ENCODE measurements around the gene WDHD1. TPM values are rescaled to one million over a fixed set of nuclear protein-coding genes. Genes with fewer than 3 reads are reported as not detected.
"Not testable (repeated sequence)": the region's sequence is repeated elsewhere in the genome, so short reads cannot be mapped to it uniquely, and the experiment has no call there.

WDHD1 gene
- total RNA-seq, 1 donor from 2014 or later = 53.8 TPM

- H3K36me3 Mint-ChIP-seq (ENCODE audit: low read depth) = peaks cover 6% of the 10 kb centered on the region
- no peaks in the 10 kb centered on the region for H3K9me3 Mint-ChIP-seq
- H3K27me3 Mint-ChIP-seq (ENCODE audit: insufficient read depth) = peaks cover 1% of the 10 kb centered on the region
- intact Hi-C loops (cut with micrococcal nuclease) = no loop called here
- no peak overlapping the region for H3K4me3 Mint-ChIP-seq
- H3K27ac Mint-ChIP-seq = no peak overlapping the region
- no peak for DNase-seq (ENCODE audit: low spot score)
- H3K4me1 Mint-ChIP-seq (ENCODE audit: low read depth) = peaks cover 4% of the 10 kb centered on the region
Measured at GRCh38 chr14:54933006-54933405, 93.9 kb downstream of the WDHD1 start.

DNA sequence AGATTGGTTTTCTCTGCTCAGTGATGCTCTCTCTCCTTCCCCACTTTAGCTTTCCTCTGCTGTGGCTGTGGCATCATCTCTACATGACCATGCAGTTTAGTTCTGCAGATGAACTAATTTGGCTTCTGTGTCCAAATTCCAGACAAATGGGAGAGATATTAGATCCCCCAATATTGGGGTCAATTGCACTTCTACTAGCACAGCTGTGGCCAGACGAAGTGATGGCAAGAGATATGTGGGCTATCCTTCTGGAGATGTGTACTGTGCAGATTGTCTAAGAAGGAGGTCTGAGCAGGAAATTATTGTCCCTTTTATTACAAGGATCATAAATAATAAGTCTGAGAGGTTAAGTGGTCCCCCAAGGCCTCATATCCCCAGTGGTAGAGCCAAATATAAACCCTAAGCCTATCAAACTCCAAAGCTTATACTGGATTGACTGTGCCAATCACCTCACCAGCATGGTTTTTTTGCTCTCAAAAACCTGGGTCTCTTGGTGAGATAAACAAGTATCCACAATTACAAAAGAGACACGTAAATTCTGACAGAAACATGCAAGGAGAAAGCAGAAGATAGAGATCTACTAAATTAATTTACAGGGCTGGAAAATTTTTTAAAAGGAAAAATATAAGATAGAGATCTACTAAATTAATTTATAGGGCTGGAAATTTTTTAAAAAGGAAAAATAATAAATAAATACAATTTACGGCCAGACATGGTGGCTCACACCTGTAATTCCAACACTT lies 95.1 kb downstream of the WDHD1 start:
- Mint-ChIP-seq H3K27ac (no peak overlapping the region), H3K27me3 (ENCODE audit: insufficient read depth) (peaks cover 1% of the 10 kb centered on the region), H3K4me3 (no peak overlapping the region), H3K9me3 (no peaks in the 10 kb centered on the region), H3K4me1 (ENCODE audit: low read depth) (peaks cover 4% of the 10 kb centered on the region), H3K36me3 (ENCODE audit: low read depth) (peaks cover 5% of the 10 kb centered on the region)
- DNase-seq (ENCODE audit: low spot score) = no peak
- intact Hi-C loops (cut with micrococcal nuclease) = no loop called here

DNA sequence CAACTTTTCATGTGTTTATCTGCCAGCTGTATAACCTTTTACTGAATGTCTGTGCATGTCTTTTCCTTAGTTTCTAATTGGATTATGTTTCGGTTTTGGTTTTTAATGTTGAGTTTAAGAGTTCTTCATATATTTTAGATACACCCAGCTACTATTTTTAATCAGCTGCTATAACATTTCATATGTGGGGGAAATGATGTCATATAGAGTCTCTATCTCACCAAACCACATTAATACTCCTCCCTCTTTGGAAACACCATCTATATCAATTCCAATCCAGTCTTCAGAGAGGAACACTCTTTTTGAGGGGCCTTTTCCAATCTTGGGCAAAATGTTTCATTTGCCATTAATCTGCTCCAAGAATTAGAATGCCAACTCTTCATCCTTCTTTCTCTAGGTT lies 95.8 kb downstream of the WDHD1 start:
- Mint-ChIP-seq H3K9me3 (no peaks in the 10 kb centered on the region), H3K36me3 (ENCODE audit: low read depth) (peaks cover 2% of the 10 kb centered on the region), H3K27ac (no peak overlapping the region), H3K27me3 (ENCODE audit: insufficient read depth) (peaks cover 1% of the 10 kb centered on the region), H3K4me3 (no peak overlapping the region), H3K4me1 (ENCODE audit: low read depth) (peaks cover 4% of the 10 kb centered on the region)
- no peak for DNase-seq (ENCODE audit: low spot score)
- intact Hi-C loops (cut with micrococcal nuclease) = no loop called here

GRCh38 chr14:54929556-54929955 lies 97.3 kb downstream of the WDHD1 start:
- Mint-ChIP-seq H3K9me3 (no peaks in the 10 kb centered on the region), H3K27me3 (ENCODE audit: insufficient read depth) (peaks cover 1% of the 10 kb centered on the region), H3K4me3 (no peak overlapping the region), H3K27ac (no peak overlapping the region), H3K36me3 (ENCODE audit: low read depth) (peaks cover 4% of the 10 kb centered on the region), H3K4me1 (ENCODE audit: low read depth) (peaks cover 4% of the 10 kb centered on the region)
- DNase-seq (ENCODE audit: low spot score) = no peak
- intact Hi-C loops (cut with micrococcal nuclease) = no loop called here

- Mint-ChIP-seq H3K4me3 (no peak overlapping the region), H3K9me3 (no peaks in the 10 kb centered on the region), H3K36me3 (ENCODE audit: low read depth) (peaks cover 4% of the 10 kb centered on the region), H3K4me1 (ENCODE audit: low read depth) (peaks cover 4% of the 10 kb centered on the region), H3K27me3 (ENCODE audit: insufficient read depth) (peaks cover 1% of the 10 kb centered on the region), H3K27ac (no peak overlapping the region)
- no peak for DNase-seq (ENCODE audit: low spot score)
- intact Hi-C loops (cut with micrococcal nuclease) = no loop called here
Measured at GRCh38 chr14:54928216-54928615, 98.7 kb downstream of the WDHD1 start.

DNA sequence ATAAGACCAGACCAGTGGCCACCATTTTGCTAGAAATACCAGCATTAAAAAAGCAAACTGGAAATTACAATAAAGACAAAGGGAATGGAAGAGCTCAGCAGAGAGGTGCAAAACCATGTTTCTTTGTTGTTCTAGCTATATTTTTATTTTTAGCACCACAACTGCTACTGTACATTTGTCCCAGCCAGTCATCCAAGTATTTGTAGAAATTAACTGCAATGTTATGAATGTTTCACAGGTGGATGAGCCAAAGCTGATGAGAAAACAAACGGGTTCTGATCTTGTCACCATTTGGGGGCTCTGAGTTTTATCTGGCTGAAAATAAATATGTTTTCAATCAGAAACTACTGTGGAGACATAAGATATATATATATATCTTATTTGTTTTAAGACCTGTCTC lies 99.3 kb downstream of the WDHD1 start:
- DNase-seq (ENCODE audit: low spot score) = no peak
- no peak overlapping the region for H3K4me3 Mint-ChIP-seq
- H3K27me3 Mint-ChIP-seq (ENCODE audit: insufficient read depth) = peaks cover 1% of the 10 kb centered on the region

DNA sequence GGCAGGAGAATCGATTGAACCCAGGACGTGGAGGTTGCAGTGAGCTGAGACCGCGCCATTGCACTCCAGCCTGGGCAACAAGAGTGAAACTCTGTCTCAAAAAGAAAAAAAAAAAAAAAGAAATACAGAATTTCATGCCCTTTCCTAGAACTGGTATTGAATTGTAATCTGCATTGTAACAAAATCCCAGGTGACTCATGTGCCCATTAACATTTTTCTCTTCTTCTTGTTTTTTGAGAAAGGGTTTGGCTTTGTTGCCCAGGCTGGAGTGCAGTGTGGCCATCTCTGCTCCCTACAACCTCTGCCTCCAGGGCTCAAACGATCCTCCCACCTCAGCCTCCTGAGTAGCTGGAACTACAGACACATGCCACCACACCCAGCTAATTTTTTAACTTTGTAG lies 100.3 kb downstream of the WDHD1 start:
- H3K27ac Mint-ChIP-seq; H3K4me3 Mint-ChIP-seq; H3K36me3 Mint-ChIP-seq (ENCODE audit: low read depth); H3K9me3 Mint-ChIP-seq; intact Hi-C loops (cut with micrococcal nuclease); H3K27me3 Mint-ChIP-seq (ENCODE audit: insufficient read depth); DNase-seq (ENCODE audit: low spot score): not testable (repeated sequence)
- peaks cover 13% of the 10 kb centered on the region for H3K4me1 Mint-ChIP-seq (ENCODE audit: low read depth)

More for the DNA sequence above, 99.3 kb downstream of the WDHD1 start:
- Mint-ChIP-seq H3K36me3 (ENCODE audit: low read depth) (peaks cover 4% of the 10 kb centered on the region), H3K27ac (no peak overlapping the region), H3K4me1 (ENCODE audit: low read depth) (peaks cover 8% of the 10 kb centered on the region), H3K9me3 (no peaks in the 10 kb centered on the region)
- intact Hi-C loops (cut with micrococcal nuclease) = no loop called here

DNA sequence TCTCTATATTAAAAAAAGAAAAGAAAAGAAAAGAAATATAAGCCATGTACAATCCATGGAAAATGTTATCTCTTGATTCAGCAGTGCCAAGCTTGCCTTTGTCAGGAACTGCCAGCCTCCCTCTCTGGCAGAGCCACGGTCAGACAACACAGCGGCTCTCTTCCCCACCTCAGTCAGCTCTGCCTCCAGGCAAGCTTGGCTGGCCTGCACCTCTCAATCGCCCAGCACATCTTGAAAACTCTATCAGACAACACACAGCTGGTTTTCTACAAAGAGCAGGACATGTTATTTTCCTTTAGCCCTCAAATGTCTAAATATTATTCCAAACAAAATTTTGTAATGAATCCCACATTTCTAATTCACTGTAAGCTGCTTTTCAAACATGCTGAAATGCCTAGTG lies 104.3 kb downstream of the WDHD1 start:
- no peaks in the 10 kb centered on the region for H3K9me3 Mint-ChIP-seq

DNA sequence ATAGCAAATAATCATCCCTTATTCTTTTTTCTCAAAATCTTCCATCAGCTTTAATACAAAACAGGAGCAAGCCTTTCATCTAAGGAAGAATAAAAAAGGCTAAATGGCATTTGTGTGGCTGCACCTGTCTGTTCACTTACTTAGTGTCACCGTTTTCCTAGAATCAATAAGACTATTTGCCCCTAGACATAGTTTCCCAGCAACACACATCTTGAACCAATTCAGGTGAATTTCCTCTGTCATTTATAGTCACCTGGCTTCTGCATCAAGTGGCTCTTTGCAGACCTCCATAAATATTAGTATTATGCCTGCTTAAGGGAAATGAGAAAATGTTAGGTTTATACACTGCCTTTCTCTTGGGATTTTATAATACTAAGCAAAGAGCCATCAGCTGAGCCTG lies 106.8 kb downstream of the WDHD1 start:
- intact Hi-C loops (cut with micrococcal nuclease) = no loop called here
- Mint-ChIP-seq H3K27me3 (ENCODE audit: insufficient read depth) (peaks cover 2% of the 10 kb centered on the region), H3K4me3 (no peak overlapping the region), H3K27ac (no peak overlapping the region), H3K9me3 (no peaks in the 10 kb centered on the region), H3K4me1 (ENCODE audit: low read depth) (peaks cover 8% of the 10 kb centered on the region), H3K36me3 (ENCODE audit: low read depth) (peaks cover 2% of the 10 kb centered on the region)
- no peak for DNase-seq (ENCODE audit: low spot score)

More for the DNA sequence above, 104.3 kb downstream of the WDHD1 start:
- Mint-ChIP-seq H3K36me3 (ENCODE audit: low read depth) (peaks cover 2% of the 10 kb centered on the region), H3K4me3 (no peak overlapping the region), H3K4me1 (ENCODE audit: low read depth) (peaks cover 8% of the 10 kb centered on the region), H3K27me3 (ENCODE audit: insufficient read depth) (no peaks in the 10 kb centered on the region), H3K27ac (no peak overlapping the region)
- intact Hi-C loops (cut with micrococcal nuclease) = no loop called here
- DNase-seq (ENCODE audit: low spot score) = no peak

DNA sequence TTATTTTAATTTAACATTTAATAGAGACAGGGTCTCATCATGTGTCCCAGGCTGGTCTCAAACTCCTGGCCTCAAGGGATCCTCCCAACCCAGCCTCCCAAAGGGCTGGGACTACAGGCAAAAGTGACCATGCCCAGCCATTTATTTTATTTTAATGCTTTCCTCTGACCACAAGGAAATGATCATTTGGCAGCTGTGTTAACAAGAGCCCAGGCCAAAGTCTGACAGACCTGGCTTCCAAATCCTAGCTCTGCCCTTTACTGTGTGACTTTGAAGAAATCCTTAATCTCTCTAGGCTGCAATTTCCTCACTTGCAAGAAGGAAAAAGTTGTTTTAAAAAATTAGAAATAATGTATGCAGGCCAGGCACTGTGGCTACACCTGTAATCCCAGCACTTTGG lies 107.6 kb downstream of the WDHD1 start:
- Mint-ChIP-seq H3K9me3 (no peaks in the 10 kb centered on the region), H3K27me3 (ENCODE audit: insufficient read depth) (peaks cover 2% of the 10 kb centered on the region), H3K27ac (no peak overlapping the region), H3K4me3 (no peak overlapping the region), H3K4me1 (ENCODE audit: low read depth) (peaks cover 8% of the 10 kb centered on the region), H3K36me3 (ENCODE audit: low read depth) (no peaks in the 10 kb centered on the region)
- no peak for DNase-seq (ENCODE audit: low spot score)
- intact Hi-C loops (cut with micrococcal nuclease) = no loop called here

DNA sequence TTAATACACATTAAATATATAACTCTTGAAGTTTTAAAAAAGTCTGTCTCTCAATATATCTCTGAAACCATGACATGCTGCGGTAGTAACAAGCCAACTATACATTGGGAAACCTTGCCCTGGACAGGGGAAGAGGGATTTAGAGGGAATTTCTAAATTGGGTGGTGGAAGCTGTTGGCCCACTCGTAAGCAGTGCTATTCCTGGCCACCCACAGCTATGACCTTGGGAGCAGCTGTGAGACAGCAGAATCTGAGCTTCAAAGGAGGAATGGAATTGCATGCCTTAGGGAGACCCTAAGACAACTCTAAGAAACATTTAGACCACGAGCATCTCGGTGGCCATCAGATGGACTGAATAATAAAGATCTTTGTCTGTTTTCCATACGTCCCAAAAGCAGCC lies 108.5 kb downstream of the WDHD1 start:
- Mint-ChIP-seq H3K9me3 (no peaks in the 10 kb centered on the region), H3K27ac (no peak overlapping the region), H3K4me1 (ENCODE audit: low read depth) (peaks cover 8% of the 10 kb centered on the region), H3K27me3 (ENCODE audit: insufficient read depth) (peaks cover 2% of the 10 kb centered on the region), H3K4me3 (no peak overlapping the region), H3K36me3 (ENCODE audit: low read depth) (no peaks in the 10 kb centered on the region)
- intact Hi-C loops (cut with micrococcal nuclease) = no loop called here
- DNase-seq (ENCODE audit: low spot score) = no peak

GRCh38 chr14:54916101-54916500 lies 110.8 kb downstream of the WDHD1 start:
- H3K27ac Mint-ChIP-seq = no peak overlapping the region
- H3K27me3 Mint-ChIP-seq (ENCODE audit: insufficient read depth) = peaks cover 2% of the 10 kb centered on the region
- H3K4me1 Mint-ChIP-seq (ENCODE audit: low read depth) = no peaks in the 10 kb centered on the region
- H3K36me3 Mint-ChIP-seq (ENCODE audit: low read depth) = no peaks in the 10 kb centered on the region
- intact Hi-C loops (cut with micrococcal nuclease) = no loop called here
- no peak for DNase-seq (ENCODE audit: low spot score)
- H3K9me3 Mint-ChIP-seq = no peaks in the 10 kb centered on the region
- H3K4me3 Mint-ChIP-seq = no peak overlapping the region

DNA sequence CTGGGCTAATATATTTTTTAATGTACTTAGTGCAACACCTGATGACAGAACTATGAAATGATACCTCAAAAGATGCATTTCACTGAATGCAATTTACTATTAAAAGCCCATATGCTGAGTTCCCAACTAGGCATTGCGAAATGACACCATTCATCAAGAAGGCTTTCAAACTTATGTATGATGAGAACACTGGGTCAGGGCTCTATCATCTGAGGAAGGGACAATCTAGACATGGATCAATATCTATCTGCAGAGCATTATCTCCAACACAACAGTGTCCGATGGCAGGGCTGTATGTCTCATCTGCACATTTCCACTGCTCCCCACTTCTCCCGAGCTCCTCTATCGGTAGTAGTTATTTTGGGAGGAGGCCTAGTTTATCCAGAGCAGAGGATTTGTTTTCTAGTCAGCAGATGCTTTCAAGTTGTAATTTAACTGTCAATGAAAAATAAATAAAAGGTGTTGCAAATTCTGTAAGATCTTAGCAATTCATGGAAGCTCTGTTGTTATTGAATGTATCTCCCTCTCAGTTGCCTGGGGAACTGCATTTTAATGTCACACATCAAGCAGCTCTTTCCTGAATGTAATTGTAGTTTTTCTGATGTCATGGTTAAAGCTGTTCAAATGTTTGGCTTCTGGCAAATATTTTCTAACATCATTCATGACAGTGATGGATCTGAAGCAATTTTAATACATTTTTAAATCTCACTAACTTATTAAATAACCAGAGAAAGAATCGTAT lies 116.9 kb downstream of the WDHD1 start:
- no peaks in the 10 kb centered on the region for H3K27me3 Mint-ChIP-seq (ENCODE audit: insufficient read depth)
- no peak for DNase-seq (ENCODE audit: low spot score)
- peak overlapping the region; percentile 12 for H3K27ac Mint-ChIP-seq
- intact Hi-C loops (cut with micrococcal nuclease) = loop anchor here (10.0 kb wide), 1 partner anchor 465 kb away; no protein-coding TSS in a partner anchor
- peaks cover 4% of the 10 kb centered on the region for H3K36me3 Mint-ChIP-seq (ENCODE audit: low read depth)
- H3K4me3 Mint-ChIP-seq = no peak overlapping the region
- H3K4me1 Mint-ChIP-seq (ENCODE audit: low read depth) = peaks cover 33% of the 10 kb centered on the region
- peaks cover 3% of the 10 kb centered on the region for H3K9me3 Mint-ChIP-seq

All from activated T-helper 1 cell treated with anti-CD3 and anti-CD28 coated beads, Interleukin-12 subunit alpha, Interleukin-12 subunit beta, Interleukin-2, Interleukin-4 antibody, amounts not matched to agents 30 ng/mL and 10 ng/mL and 1 ng/mL, durations not matched to agents 14 hours and 24 hours and 36 hours (primary cell).